ENCODE measurements around the gene ITGA1. TPM values are rescaled to one million over a fixed set of nuclear protein-coding genes. Genes with fewer than 3 reads are reported as not detected.

ITGA1 gene
- total RNA-seq, 1 donor from 2014 or later = 10.0 TPM

- no peaks in the 10 kb centered on the region for H3K27me3 ChIP-seq (ENCODE audit: control insufficient read depth, insufficient read depth, low read length)
- no peak for DNase-seq (ENCODE audit: low read depth)
- H3K36me3 ChIP-seq (ENCODE audit: control insufficient read depth, insufficient read depth, low read length) = no peaks in the 10 kb centered on the region
- no peak overlapping the region for H3K4me3 ChIP-seq (ENCODE audit: low read depth, low read length)
- no peak for TF ChIP-seq CTCF (IDR thresholded peaks at IDR 0.05; ENCODE audit: insufficient read depth, low read length, poor library complexity, severe bottlenecking)
Observed at GRCh38 chr5:52985306-52985705, 197.6 kb downstream of the ITGA1 start.

- Histone ChIP-seq H3K36me3 (ENCODE audit: control insufficient read depth, insufficient read depth, low read length) (no peaks in the 10 kb centered on the region), H3K4me3 (ENCODE audit: low read depth, low read length) (no peak overlapping the region), H3K27me3 (ENCODE audit: control insufficient read depth, insufficient read depth, low read length) (no peaks in the 10 kb centered on the region)
- DNase-seq (ENCODE audit: low read depth) = peak; percentile 71
- TF ChIP-seq CTCF (IDR thresholded peaks at IDR 0.05; ENCODE audit: insufficient read depth, low read length, poor library complexity, severe bottlenecking) = no peak
Observed at GRCh38 chr5:52987711-52988331, 200.1 kb downstream of the ITGA1 start.

- Histone ChIP-seq H3K36me3 (ENCODE audit: control insufficient read depth, insufficient read depth, low read length) (no peaks in the 10 kb centered on the region), H3K27me3 (ENCODE audit: control insufficient read depth, insufficient read depth, low read length) (no peaks in the 10 kb centered on the region), H3K4me3 (ENCODE audit: low read depth, low read length) (peak overlapping the region; percentile 65)
- no peak for DNase-seq (ENCODE audit: low read depth)
- no peak for TF ChIP-seq CTCF (IDR thresholded peaks at IDR 0.05; ENCODE audit: insufficient read depth, low read length, poor library complexity, severe bottlenecking)
Observed at GRCh38 chr5:52988335-52989024, 200.8 kb downstream of the ITGA1 start.

GRCh38 chr5:52989025-52989780, 201.5 kb downstream of the ITGA1 start, which contains the start of gene ITGA2:
Gene ITGA2, plus strand, starts transcription at chr5:52989352. Its CDS starts 117 bp downstream, at chr5:52989469.
- no peaks in the 10 kb centered on the region for H3K36me3 ChIP-seq (ENCODE audit: control insufficient read depth, insufficient read depth, low read length)
- no peak for TF ChIP-seq CTCF (IDR thresholded peaks at IDR 0.05; ENCODE audit: insufficient read depth, low read length, poor library complexity, severe bottlenecking)
- no peaks in the 10 kb centered on the region for H3K27me3 ChIP-seq (ENCODE audit: control insufficient read depth, insufficient read depth, low read length)
- H3K4me3 ChIP-seq (ENCODE audit: low read depth, low read length) = peak within 1 kb of the TSS; percentile 65
- no peak for DNase-seq (ENCODE audit: low read depth)

- Histone ChIP-seq H3K4me3 (ENCODE audit: low read depth, low read length) (peak overlapping the region; percentile 65), H3K27me3 (ENCODE audit: control insufficient read depth, insufficient read depth, low read length) (no peaks in the 10 kb centered on the region), H3K36me3 (ENCODE audit: control insufficient read depth, insufficient read depth, low read length) (no peaks in the 10 kb centered on the region)
- TF ChIP-seq CTCF (IDR thresholded peaks at IDR 0.05; ENCODE audit: insufficient read depth, low read length, poor library complexity, severe bottlenecking) = peak; percentile 59
- DNase-seq (ENCODE audit: low read depth) = no peak
Observed at GRCh38 chr5:52989781-52990527, 202.2 kb downstream of the ITGA1 start.
